Inferior parietal cortex (tissue), 1 donor: ENCODE data around the gene MPV17L2.

Experiments
- DNase-seq: peaks from one replicate; pipeline ENCODE4 v3.0.0-alpha.2; 2016; ENCODE audit errors: extremely low spot score

The MPV17L2 gene

GRCh38 chr19:18239303-18239702 lies 46.3 kb downstream of the MPV17L2 start:
- no peak for DNase-seq

GRCh38 chr19:18245297-18245696 lies 52.3 kb downstream of the MPV17L2 start:
- DNase-seq, result no peak
